Measurements from ENCODE around the gene SETD2. TPM values are rescaled to one million over a fixed set of nuclear protein-coding genes. Genes with fewer than 3 reads are reported as not detected.

SETD2 gene
- total RNA-seq, 2 donors from 2014 or later = 59.0 to 61.5 TPM

DNA sequence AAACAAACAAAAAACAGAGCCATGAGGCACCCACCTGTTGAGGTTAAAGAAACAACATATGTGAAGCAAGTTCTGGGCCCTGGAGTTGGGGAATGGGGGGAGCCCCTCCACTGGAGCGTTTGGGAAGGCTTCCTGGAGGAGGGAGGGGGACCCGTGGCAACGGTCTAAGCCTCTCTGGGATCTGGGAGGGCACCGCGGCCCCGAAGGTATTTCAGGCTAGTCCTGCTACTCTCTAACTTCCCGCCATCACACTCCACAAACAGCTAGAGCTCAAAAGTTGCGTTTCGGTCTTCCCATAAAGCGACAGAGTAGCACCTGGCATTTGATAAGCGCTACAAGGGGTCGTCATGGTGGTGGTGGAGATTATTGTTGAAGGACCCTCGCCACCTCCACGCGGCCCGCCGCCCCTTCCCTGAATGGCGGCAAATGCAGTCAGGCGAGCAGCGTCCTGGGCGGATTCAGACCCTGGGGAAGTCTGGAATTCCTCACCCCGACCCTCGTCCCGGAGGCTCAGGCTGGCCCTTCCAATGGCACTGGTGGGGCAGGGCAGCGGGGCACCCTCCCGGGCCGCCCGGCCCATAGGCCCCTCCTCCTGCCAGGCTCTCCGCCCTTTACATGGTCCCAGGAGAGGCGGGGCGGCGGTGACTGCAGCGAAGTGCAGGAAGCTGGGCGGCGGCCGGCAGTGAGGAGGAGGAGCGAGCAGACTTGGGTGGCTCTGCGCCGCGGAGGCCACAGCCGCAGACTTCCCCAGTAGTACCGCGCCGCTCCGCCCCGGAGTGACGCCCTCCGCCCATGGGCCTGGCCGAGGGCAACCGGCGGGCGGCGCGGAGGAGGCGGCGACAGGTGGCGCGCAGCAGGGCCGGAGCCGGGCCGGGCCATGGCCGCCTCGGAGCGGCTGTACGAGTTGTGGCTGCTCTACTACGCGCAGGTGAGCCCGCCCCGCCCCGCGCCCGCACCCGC lies 184.6 kb downstream of the SETD2 start, which contains the start of gene NBEAL2:
NBEAL2 (plus strand) TSS at position 682 of the 960 bp plus-strand sequence; CDS start at position 878, 196 bp downstream.
- TF ChIP-seq, protein P1, sequence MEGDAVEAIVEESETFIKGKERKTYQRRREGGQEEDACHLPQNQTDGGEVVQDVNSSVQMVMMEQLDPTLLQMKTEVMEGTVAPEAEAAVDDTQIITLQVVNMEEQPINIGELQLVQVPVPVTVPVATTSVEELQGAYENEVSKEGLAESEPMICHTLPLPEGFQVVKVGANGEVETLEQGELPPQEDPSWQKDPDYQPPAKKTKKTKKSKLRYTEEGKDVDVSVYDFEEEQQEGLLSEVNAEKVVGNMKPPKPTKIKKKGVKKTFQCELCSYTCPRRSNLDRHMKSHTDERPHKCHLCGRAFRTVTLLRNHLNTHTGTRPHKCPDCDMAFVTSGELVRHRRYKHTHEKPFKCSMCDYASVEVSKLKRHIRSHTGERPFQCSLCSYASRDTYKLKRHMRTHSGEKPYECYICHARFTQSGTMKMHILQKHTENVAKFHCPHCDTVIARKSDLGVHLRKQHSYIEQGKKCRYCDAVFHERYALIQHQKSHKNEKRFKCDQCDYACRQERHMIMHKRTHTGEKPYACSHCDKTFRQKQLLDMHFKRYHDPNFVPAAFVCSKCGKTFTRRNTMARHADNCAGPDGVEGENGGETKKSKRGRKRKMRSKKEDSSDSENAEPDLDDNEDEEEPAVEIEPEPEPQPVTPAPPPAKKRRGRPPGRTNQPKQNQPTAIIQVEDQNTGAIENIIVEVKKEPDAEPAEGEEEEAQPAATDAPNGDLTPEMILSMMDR (conservative IDR thresholded peaks at IDR 0.05) = no peak
- peak within 1 kb of the TSS; percentile 84 for H3K4me3 ChIP-seq (ENCODE audit: low read length)
- no peak within 1 kb of the TSS for H3K27ac ChIP-seq (ENCODE audit: low read depth, low read length)
- peaks cover 3% of the 10 kb centered on the region for H3K27me3 Mint-ChIP-seq (ENCODE audit: insufficient read depth)
- peaks cover 19% of the 10 kb centered on the region for H3K4me1 Mint-ChIP-seq
- no peaks in the 10 kb centered on the region for H3K9me3 ChIP-seq (ENCODE audit: control insufficient read depth, low read length)
- H3K4me3 Mint-ChIP-seq = peak within 1 kb of the TSS; percentile 91
- no peaks in the 10 kb centered on the region for H3K9me3 Mint-ChIP-seq
- peaks cover 7% of the 10 kb centered on the region for H3K36me3 ChIP-seq (ENCODE audit: control insufficient read depth, insufficient read depth, low read length)
- peaks cover 8% of the 10 kb centered on the region for H3K4me1 ChIP-seq (ENCODE audit: control insufficient read depth, insufficient read depth, low read length)
- peak; percentile 98 for DNase-seq
- H3K27ac Mint-ChIP-seq = peak within 1 kb of the TSS; percentile 98
- H3K9ac ChIP-seq (ENCODE audit: extremely low read depth, low read length, poor library complexity, severe bottlenecking) = peak within 1 kb of the TSS; percentile 77
- 2 to 3% methylated on average over 18 to 73 of the region's 73 CpGs for WGBS, 2 experiments (ENCODE audit: insufficient coverage in 1 of 2, insufficient read length in 1 of 2)
- H3K36me3 Mint-ChIP-seq (ENCODE audit: low read depth) = peaks cover 7% of the 10 kb centered on the region
- no peaks in the 10 kb centered on the region for H3K27me3 ChIP-seq (ENCODE audit: control insufficient read depth, insufficient read depth, low read length, poor library complexity, severe bottlenecking)

DNA sequence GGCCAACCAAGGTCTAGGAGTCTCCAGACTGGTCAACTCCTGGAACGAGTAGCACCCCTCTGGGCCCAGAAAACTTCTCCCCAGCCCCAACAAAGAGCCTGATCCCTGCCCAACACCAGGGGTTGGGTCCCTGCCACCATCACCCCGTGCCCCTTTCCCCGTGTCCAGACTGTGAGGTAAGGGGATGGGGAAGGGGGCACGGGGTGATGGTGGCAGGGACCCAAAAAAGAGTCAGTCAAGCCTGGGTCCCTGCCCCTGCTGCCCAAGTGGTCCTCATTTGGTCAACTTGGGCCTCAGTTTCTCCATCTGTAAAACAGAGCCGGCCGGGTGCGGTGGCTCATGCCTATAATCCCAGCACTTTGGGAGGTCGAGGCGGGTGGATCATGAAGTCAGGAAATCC lies 185.5 kb downstream of the SETD2 start:
- Histone ChIP-seq H3K9ac (ENCODE audit: extremely low read depth, low read length, poor library complexity, severe bottlenecking) (no peak overlapping the region), H3K9me3 (ENCODE audit: control insufficient read depth, low read length) (no peaks in the 10 kb centered on the region), H3K27me3 (ENCODE audit: control insufficient read depth, insufficient read depth, low read length, poor library complexity, severe bottlenecking) (no peaks in the 10 kb centered on the region), H3K27ac (ENCODE audit: low read depth, low read length) (no peak overlapping the region), H3K4me1 (ENCODE audit: control insufficient read depth, insufficient read depth, low read length) (peaks cover 8% of the 10 kb centered on the region), H3K36me3 (ENCODE audit: control insufficient read depth, insufficient read depth, low read length) (peaks cover 14% of the 10 kb centered on the region), H3K4me3 (ENCODE audit: low read length) (no peak overlapping the region)
- TF ChIP-seq, protein P1 (conservative IDR thresholded peaks at IDR 0.05) = no peak
- H3K36me3 Mint-ChIP-seq (ENCODE audit: low read depth) = peaks cover 10% of the 10 kb centered on the region
- H3K4me3 Mint-ChIP-seq = peak overlapping the region; percentile 91
- no peaks in the 10 kb centered on the region for H3K9me3 Mint-ChIP-seq
- peaks cover 19% of the 10 kb centered on the region for H3K4me1 Mint-ChIP-seq
- WGBS, 2 experiments (ENCODE audit: insufficient coverage in 1 of 2, insufficient read length in 1 of 2) = 93 to 94% methylated on average over 5 to 9 of the region's 9 CpGs
- no peak for DNase-seq
- peaks cover 3% of the 10 kb centered on the region for H3K27me3 Mint-ChIP-seq (ENCODE audit: insufficient read depth)
- no peak overlapping the region for H3K27ac Mint-ChIP-seq

DNA sequence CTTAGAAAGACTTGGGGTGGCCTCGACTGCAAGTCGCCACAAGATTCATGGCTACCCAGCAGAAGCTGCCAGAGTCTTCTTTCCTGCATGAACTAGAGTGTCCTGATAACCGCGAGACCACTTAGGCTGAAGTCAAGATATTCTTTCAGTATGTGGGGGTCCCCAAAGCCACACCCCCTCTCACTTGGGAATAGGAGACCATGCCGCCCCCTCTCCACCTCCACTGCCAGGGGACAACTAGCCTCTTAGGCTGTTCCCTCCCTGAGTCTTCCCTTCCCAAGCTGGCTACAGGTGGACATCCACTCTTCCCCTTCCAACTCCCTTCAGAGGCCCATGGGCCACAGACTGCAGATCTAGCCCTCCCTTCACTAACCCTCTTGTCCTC lies 186.1 kb downstream of the SETD2 start:
- H3K4me3 Mint-ChIP-seq = peak overlapping the region; percentile 91
- H3K4me1 Mint-ChIP-seq = peaks cover 19% of the 10 kb centered on the region
- TF ChIP-seq, protein P1 (conservative IDR thresholded peaks at IDR 0.05) = no peak
- peaks cover 14% of the 10 kb centered on the region for H3K36me3 ChIP-seq (ENCODE audit: control insufficient read depth, insufficient read depth, low read length)
- peaks cover 8% of the 10 kb centered on the region for H3K4me1 ChIP-seq (ENCODE audit: control insufficient read depth, insufficient read depth, low read length)
- H3K36me3 Mint-ChIP-seq (ENCODE audit: low read depth) = peaks cover 11% of the 10 kb centered on the region
- no peak overlapping the region for H3K9ac ChIP-seq (ENCODE audit: extremely low read depth, low read length, poor library complexity, severe bottlenecking)
- H3K27me3 Mint-ChIP-seq (ENCODE audit: insufficient read depth) = peaks cover 3% of the 10 kb centered on the region
- no peaks in the 10 kb centered on the region for H3K9me3 ChIP-seq (ENCODE audit: control insufficient read depth, low read length)
- no peaks in the 10 kb centered on the region for H3K9me3 Mint-ChIP-seq
- peak overlapping the region; percentile 92 for H3K27ac Mint-ChIP-seq
- H3K4me3 ChIP-seq (ENCODE audit: low read length) = no peak overlapping the region
- WGBS, 2 experiments (ENCODE audit: insufficient coverage in 1 of 2, insufficient read length in 1 of 2) = 98 to 100% methylated on average over 2 to 5 of the region's 5 CpGs
- no peaks in the 10 kb centered on the region for H3K27me3 ChIP-seq (ENCODE audit: control insufficient read depth, insufficient read depth, low read length, poor library complexity, severe bottlenecking)
- no peak for DNase-seq
- no peak overlapping the region for H3K27ac ChIP-seq (ENCODE audit: low read depth, low read length)

Measured in endodermal cell (in vitro differentiated cells).